Right hindlimb (tissue), 1 donor: ENCODE measurements around the gene CCDC7.
"Not testable (repeated sequence)": the region's sequence is repeated elsewhere in the genome, so short reads cannot be mapped to it uniquely, and the experiment has no call there.

Source experiments
- DNase-seq: peaks from one replicate; pipeline ENCODE4 v3.0.0-alpha.2; 2018

Gene CCDC7

GRCh38 chr10:32890444-32890843 is 444.5 kb downstream of the CCDC7 start:
- DNase-seq = no peak

- DNase-seq = no peak
Measured at GRCh38 chr10:32891261-32891660, 445.3 kb downstream of the CCDC7 start.

- DNase-seq = no peak
Measured at GRCh38 chr10:32893434-32893833, 447.5 kb downstream of the CCDC7 start.

- DNase-seq = no peak
Measured at GRCh38 chr10:32893916-32894664, 448.1 kb downstream of the CCDC7 start.

GRCh38 chr10:32895200-32895968 is 449.4 kb downstream of the CCDC7 start:
- DNase-seq = not testable (repeated sequence)

GRCh38 chr10:32901815-32902214 is 455.9 kb downstream of the CCDC7 start:
- DNase-seq = no peak

- DNase-seq = no peak
Measured at GRCh38 chr10:32905466-32905865, 459.5 kb downstream of the CCDC7 start.

GRCh38 chr10:32906595-32906994 is 460.7 kb downstream of the CCDC7 start:
- DNase-seq = no peak

- DNase-seq = no peak
Measured at GRCh38 chr10:32909456-32909855, 463.5 kb downstream of the CCDC7 start.

- not testable (repeated sequence) for DNase-seq
Measured at GRCh38 chr10:32909970-32910369, 464.0 kb downstream of the CCDC7 start.

GRCh38 chr10:32911285-32912016 is 465.5 kb downstream of the CCDC7 start:
- DNase-seq = no peak

- not testable (repeated sequence) for DNase-seq
Measured at GRCh38 chr10:32917817-32918216, 471.9 kb downstream of the CCDC7 start.

GRCh38 chr10:32922170-32922569 is 476.2 kb downstream of the CCDC7 start:
- DNase-seq = no peak

- DNase-seq = no peak
Measured at GRCh38 chr10:32923134-32923533, 477.2 kb downstream of the CCDC7 start.

- no peak for DNase-seq
Measured at GRCh38 chr10:32923849-32924248, 477.9 kb downstream of the CCDC7 start.
